ENCODE data around the gene GON7. TPM values are rescaled to one million over a fixed set of nuclear protein-coding genes. Genes with fewer than 3 reads are reported as not detected.

The GON7 gene
- total RNA-seq, 4 donors from 2014 or later: 9.4 to 19.9 (median 17.1) TPM

GRCh38 chr14:93155667-93156066 is 51.2 kb downstream of the GON7 start:
- H3K27ac ChIP-seq: no peak overlapping the region
- DNase-seq: no peak
- intact Hi-C loops (cut with DNase I): no loop called here
- no peak overlapping the region for H3K4me3 ChIP-seq (replicated peaks in 1 of 3)
- H3K9me3 ChIP-seq: no peaks in the 10 kb centered on the region
- no peaks in the 10 kb centered on the region for H3K27me3 ChIP-seq
- TF ChIP-seq POLR2A (IDR thresholded peaks at IDR 0.05): no peak
- no peak for TF ChIP-seq CTCF (IDR thresholded peaks at IDR 0.05)
- WGBS, 2 donors: 82 to 91% methylated on average over 2 of the region's 2 CpGs
- H3K4me1 ChIP-seq: no peaks in the 10 kb centered on the region
- no peaks in the 10 kb centered on the region for H3K36me3 ChIP-seq

GRCh38 chr14:93153121-93153520 is 53.7 kb downstream of the GON7 start:
- Histone ChIP-seq H3K4me1 (no peaks in the 10 kb centered on the region), H3K4me3 (replicated peaks in 1 of 3) (no peak overlapping the region), H3K27me3 (no peaks in the 10 kb centered on the region), H3K27ac (no peak overlapping the region), H3K9me3 (no peaks in the 10 kb centered on the region), H3K36me3 (no peaks in the 10 kb centered on the region)
- 58 to 59% methylated on average over 7 of the region's 7 CpGs for WGBS, 2 donors
- TF ChIP-seq CTCF (IDR thresholded peaks at IDR 0.05) (no peak), POLR2A (IDR thresholded peaks at IDR 0.05) (no peak)
- no peak for DNase-seq
- intact Hi-C loops (cut with DNase I): no loop called here

Other genes with a start within 250 kb of the GON7 start
- 10 to 100 TPM; 43.9 to 56.1 (median 44.5) TPM for gene ITPK1, start 91.1 kb downstream of the GON7 start, total RNA-seq
- gene MOAP1, start 22.2 kb downstream of the GON7 start, total RNA-seq: 10 to 100 TPM; 34.1 to 48.2 (median 41.5) TPM
- gene LYSET, start 21.7 kb downstream of the GON7 start, total RNA-seq: 10 to 100 TPM in 2 of 4 donors, 1 to 10 TPM in 2; 6.3 to 17.7 (median 12.6) TPM
- 10 to 100 TPM; 29.0 to 52.0 (median 36.9) TPM for gene UBR7, start 191 bp upstream of the GON7 start, total RNA-seq
- 10 to 100 TPM; 40.6 to 49.7 (median 43.9) TPM for gene BTBD7, start 126.0 kb upstream of the GON7 start, total RNA-seq
- not detected for gene COX8C, start 140.1 kb upstream of the GON7 start, total RNA-seq
- gene UNC79, start 223.9 kb upstream of the GON7 start, total RNA-seq: under 1 TPM; 0.08 to 0.29 (median 0.12) TPM

Data from thyroid gland (tissue), 4 donors.